Mesodermal cell (in vitro differentiated cells): ENCODE results near the gene CIAO2A.
"Not testable (repeated sequence)": the region's sequence is repeated elsewhere in the genome, so short reads cannot be mapped to it uniquely, and the experiment has no call there.

Experiments
- H3K27ac ChIP-seq: 2 replicates; pipeline ENCODE4 v1.7.0; 2013; ENCODE audit warnings: mild to moderate bottlenecking, low read depth, low read length, moderate library complexity; ENCODE audit not compliant: severe bottlenecking
- H3K36me3 ChIP-seq: 2 replicates; pipeline ENCODE4 v1.7.1; 2013; ENCODE audit warnings: mild to moderate bottlenecking, low read length, moderate library complexity; ENCODE audit not compliant: control insufficient read depth, insufficient read depth
- H3K4me1 ChIP-seq: one replicate; pipeline ENCODE4 v1.7.1; 2013; ENCODE audit warnings: mild to moderate bottlenecking, low read length; ENCODE audit not compliant: insufficient read depth, control insufficient read depth, poor library complexity, severe bottlenecking
- H3K4me3 ChIP-seq: 2 replicates; pipeline ENCODE4 v1.7.0; 2013; ENCODE audit warnings: low read length, control low read depth, mild to moderate bottlenecking; ENCODE audit not compliant: insufficient read depth, poor library complexity, severe bottlenecking; ENCODE audit errors: extremely low read depth
- H3K9me3 ChIP-seq: 2 replicates; pipeline ENCODE4 v1.7.1; 2013; ENCODE audit warnings: mild to moderate bottlenecking, low read length, moderate library complexity; ENCODE audit not compliant: control insufficient read depth
- WGBS, 2 experiments: methylation state at CpG; one replicate each; pipeline ENCODE4 v1.1.5; 2013; ENCODE audit warnings: missing lambda C conversion rate in 2 of 2; ENCODE audit not compliant: insufficient coverage in 2 of 2; 5-methylcytosine and 5-hydroxymethylcytosine counted together

The CIAO2A gene

DNA sequence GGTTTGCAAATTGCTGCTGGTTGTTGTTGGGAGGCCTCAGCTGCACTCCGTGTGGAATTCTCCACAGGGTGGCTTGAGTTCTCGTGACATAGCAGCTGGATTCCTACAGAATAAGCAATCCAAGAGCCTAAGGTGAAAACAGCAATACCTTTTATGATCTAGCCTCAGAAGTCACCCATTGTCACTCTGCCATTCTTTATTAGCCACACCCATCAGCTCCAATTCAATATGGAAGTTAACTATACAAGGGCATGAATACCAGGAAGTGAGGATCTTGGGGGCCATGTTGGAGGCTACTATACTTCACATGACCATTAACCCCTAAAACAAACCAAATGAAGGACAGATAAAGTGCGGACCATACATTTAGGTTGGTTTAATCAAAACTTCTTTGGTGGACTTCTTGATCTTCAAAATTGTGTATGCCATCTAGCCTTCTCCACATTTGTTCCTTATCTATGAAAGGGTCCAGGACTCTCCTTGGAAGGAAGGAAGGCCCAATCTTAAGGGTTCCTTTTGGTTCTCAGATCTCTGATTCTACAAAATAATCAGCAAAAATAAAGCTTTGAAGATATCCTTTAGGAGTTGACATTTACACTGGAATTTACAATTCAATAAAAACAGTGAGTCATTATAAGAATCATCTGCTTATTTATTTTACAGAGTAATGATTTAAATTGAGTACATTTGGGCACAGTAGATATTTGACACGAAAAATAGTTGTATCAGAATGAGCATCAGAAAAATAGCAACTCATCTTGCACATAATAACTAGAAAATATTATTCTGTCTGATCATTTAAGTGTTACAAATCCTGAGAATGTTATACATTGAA, 21.5 kb downstream of the CIAO2A start:
- Histone ChIP-seq H3K27ac (no peak overlapping the region), H3K4me1 (peaks cover 3% of the 10 kb centered on the region), H3K9me3 (no peaks in the 10 kb centered on the region), H3K4me3 (no peak overlapping the region), H3K36me3 (peaks cover 24% of the 10 kb centered on the region)
- 86 to 93% methylated on average over 2 of the region's 4 CpGs for WGBS, 2 experiments

GRCh38 chr15:64070965-64071851, 22.4 kb downstream of the CIAO2A start:
- WGBS, 2 experiments: 96 to 98% methylated on average over 4 of the region's 8 CpGs
- Histone ChIP-seq H3K4me1 (peaks cover 3% of the 10 kb centered on the region), H3K4me3 (no peak overlapping the region), H3K9me3 (no peaks in the 10 kb centered on the region), H3K27ac (no peak overlapping the region), H3K36me3 (peaks cover 24% of the 10 kb centered on the region)

GRCh38 chr15:64070106-64070505, 23.5 kb downstream of the CIAO2A start:
- H3K4me1 ChIP-seq: peaks cover 3% of the 10 kb centered on the region
- no peak overlapping the region for H3K27ac ChIP-seq
- WGBS, 2 experiments: 96 to 100% methylated on average over 3 of the region's 3 CpGs
- no peaks in the 10 kb centered on the region for H3K9me3 ChIP-seq
- peaks cover 23% of the 10 kb centered on the region for H3K36me3 ChIP-seq
- H3K4me3 ChIP-seq: no peak overlapping the region

GRCh38 chr15:64068133-64068532, 25.5 kb downstream of the CIAO2A start:
- H3K27ac ChIP-seq: no peak overlapping the region
- no peak overlapping the region for H3K4me3 ChIP-seq
- H3K36me3 ChIP-seq: peaks cover 17% of the 10 kb centered on the region
- H3K9me3 ChIP-seq: no peaks in the 10 kb centered on the region
- peaks cover 3% of the 10 kb centered on the region for H3K4me1 ChIP-seq
- WGBS, 2 experiments: 78 to 79% methylated on average over 3 of the region's 4 CpGs

GRCh38 chr15:64067564-64068030, 26.0 kb downstream of the CIAO2A start:
- no peaks in the 10 kb centered on the region for H3K9me3 ChIP-seq
- no peak overlapping the region for H3K4me3 ChIP-seq
- peaks cover 3% of the 10 kb centered on the region for H3K4me1 ChIP-seq
- no peak overlapping the region for H3K27ac ChIP-seq
- 31 to 39% methylated on average over 10 to 11 of the region's 11 CpGs for WGBS, 2 experiments
- H3K36me3 ChIP-seq: peaks cover 14% of the 10 kb centered on the region

- WGBS, 2 experiments: no CpG with 5 or more reads among the region's 1 CpG
- peaks cover 5% of the 10 kb centered on the region for H3K36me3 ChIP-seq
- peaks cover 3% of the 10 kb centered on the region for H3K4me1 ChIP-seq
- no peak overlapping the region for H3K27ac ChIP-seq
- H3K4me3 ChIP-seq: no peak overlapping the region
- H3K9me3 ChIP-seq: no peaks in the 10 kb centered on the region
Measured at GRCh38 chr15:64066451-64066850, 27.2 kb downstream of the CIAO2A start.

GRCh38 chr15:64060716-64061115, 32.9 kb downstream of the CIAO2A start:
- Histone ChIP-seq H3K36me3 (no peaks in the 10 kb centered on the region), H3K4me3 (no peak overlapping the region), H3K9me3 (no peaks in the 10 kb centered on the region), H3K27ac (no peak overlapping the region), H3K4me1 (no peaks in the 10 kb centered on the region)
- WGBS, 2 experiments: 94 to 97% methylated on average over 19 to 29 of the region's 29 CpGs

GRCh38 chr15:64059104-64059503, 34.5 kb downstream of the CIAO2A start:
- 94 to 100% methylated on average over 1 to 2 of the region's 2 CpGs for WGBS, 2 experiments
- H3K4me3 ChIP-seq, H3K9me3 ChIP-seq, H3K27ac ChIP-seq, H3K4me1 ChIP-seq, H3K36me3 ChIP-seq: not testable (repeated sequence)

DNA sequence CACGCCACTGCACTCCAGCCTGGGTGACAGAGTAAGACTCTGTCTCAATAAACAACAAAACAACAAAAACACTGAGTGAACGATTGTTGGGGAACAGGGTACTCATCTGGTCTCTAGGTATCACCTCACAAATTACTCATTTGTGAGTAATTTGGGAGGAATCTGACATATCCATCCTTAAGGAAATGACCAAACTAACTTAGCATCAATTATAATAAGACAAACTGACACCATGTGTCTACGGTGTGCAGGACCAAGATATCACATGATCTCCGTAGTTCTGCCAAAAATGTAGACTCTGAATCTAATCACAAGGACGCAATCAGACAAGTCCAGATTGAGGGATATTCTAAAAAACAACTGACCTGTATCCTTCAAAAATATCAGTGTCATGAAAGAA, 35.4 kb downstream of the CIAO2A start:
- no peak overlapping the region for H3K4me3 ChIP-seq
- no peaks in the 10 kb centered on the region for H3K9me3 ChIP-seq
- H3K4me1 ChIP-seq: no peaks in the 10 kb centered on the region
- H3K36me3 ChIP-seq: no peaks in the 10 kb centered on the region
- no peak overlapping the region for H3K27ac ChIP-seq
- WGBS, 2 experiments: 80 to 81% methylated on average over 1 to 2 of the region's 5 CpGs

GRCh38 chr15:64053674-64054073, 40.0 kb downstream of the CIAO2A start:
- not testable (repeated sequence) for H3K4me1 ChIP-seq, H3K4me3 ChIP-seq, H3K9me3 ChIP-seq, H3K27ac ChIP-seq, H3K36me3 ChIP-seq
- 83 to 92% methylated on average over 5 to 7 of the region's 12 CpGs for WGBS, 2 experiments
